GM18873 (cell line): ENCODE results near the gene PPARGC1A.

ENCODE experiments used
- ATAC-seq: cut with Tn5 transposase; IDR thresholded peaks from one replicate; pipeline ENCODE4 v1.9.1; 2021; ENCODE audit warnings: mild to moderate bottlenecking, moderate library complexity, moderate number of reproducible peaks; ENCODE audit not compliant: unreplicated experiment, low FRiP score

Gene PPARGC1A

DNA sequence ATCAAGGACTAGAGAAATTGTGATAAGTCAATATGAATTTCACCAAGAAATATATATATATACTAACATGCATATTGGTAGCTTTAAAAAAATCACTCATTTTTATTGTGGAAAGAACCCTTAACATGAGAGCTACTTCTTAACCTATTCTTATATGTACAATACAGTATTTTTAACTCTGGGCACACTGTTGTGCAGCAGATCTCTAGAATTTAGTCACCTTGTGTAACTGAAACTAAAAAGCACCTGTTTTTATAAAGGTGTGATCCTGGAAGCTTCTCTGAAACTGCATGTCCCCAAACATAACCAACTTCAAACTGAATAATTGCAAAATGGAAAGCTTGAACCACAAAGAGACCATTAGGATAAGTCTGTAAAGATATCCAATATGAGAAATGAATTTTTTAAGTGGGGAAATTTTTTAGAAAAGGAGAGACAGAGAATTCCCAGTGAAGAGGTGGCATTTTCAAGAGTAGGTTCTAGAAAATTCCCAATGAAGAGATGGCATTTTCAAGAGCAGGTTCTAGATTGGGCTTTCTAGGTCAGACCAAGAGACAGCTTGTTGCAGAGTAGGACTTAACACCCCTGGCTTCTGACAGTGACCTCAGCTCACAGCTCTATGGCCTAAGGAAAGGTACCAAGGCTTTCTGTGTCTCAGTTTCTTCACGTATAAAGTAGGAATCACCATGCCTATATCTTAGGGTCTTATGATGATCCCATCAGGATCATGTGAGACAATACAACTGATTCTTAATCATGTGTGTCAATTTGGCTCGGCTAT lies 22.0 kb upstream of the PPARGC1A start:
- no peak for ATAC-seq

DNA sequence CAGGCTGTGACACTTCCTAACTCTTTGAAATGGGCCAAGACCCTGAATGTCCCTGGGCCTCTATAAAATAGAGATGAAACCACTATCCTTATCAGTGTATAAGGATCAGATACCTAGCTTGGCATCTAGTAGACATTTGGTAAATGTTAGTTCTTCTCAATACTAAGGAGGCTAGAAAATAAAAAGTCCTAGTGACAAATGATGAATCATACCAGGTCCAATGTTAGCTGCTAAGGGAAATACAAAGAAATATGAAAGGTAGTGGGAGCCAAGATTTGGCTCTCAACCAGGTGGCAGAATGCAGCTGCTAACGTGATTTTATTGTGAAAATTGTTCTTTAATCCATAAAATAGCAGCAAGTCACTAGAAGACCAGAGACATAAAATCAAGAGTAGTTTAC lies 19.8 kb upstream of the PPARGC1A start:
- ATAC-seq = no peak

DNA sequence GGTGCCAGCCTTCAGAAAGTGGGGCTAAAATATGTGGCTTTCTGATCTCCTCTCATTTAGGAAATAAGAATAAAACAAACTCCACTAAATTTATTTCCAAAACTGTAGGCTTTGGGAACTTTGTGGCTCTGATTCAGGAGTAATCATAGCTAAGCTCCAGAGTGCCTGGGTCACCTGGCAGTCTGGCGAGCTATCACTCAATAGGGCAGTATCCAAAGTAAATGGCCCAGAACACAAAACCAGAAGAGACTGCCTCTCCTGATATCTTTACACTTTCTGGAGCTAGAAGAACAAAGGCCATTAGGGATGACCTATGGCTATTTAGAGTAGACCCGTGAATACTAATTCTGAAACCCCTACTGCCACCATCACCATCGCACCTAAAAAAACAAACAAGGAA lies 17.0 kb upstream of the PPARGC1A start:
- ATAC-seq = no peak

DNA sequence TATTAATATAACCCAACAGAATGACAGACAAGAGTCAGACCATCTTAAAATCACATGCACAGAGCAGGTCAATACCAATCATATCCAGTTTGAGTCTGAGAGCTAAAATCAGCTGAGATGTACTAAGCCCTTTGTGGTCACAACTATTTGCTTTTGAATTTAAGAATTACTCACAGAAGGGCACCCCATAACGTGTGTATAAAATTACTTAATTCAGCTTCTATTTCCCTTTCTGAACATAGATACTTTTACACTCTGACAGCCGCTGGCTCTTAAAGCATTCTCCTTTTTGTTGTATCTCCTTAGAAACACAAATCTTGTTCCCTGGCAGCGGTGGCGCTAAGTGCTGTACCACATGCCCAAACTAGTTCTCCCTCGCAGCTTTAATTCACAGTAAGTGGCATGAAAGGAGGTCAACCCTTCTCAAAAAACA lies 14.8 kb upstream of the PPARGC1A start:
- ATAC-seq = no peak

DNA sequence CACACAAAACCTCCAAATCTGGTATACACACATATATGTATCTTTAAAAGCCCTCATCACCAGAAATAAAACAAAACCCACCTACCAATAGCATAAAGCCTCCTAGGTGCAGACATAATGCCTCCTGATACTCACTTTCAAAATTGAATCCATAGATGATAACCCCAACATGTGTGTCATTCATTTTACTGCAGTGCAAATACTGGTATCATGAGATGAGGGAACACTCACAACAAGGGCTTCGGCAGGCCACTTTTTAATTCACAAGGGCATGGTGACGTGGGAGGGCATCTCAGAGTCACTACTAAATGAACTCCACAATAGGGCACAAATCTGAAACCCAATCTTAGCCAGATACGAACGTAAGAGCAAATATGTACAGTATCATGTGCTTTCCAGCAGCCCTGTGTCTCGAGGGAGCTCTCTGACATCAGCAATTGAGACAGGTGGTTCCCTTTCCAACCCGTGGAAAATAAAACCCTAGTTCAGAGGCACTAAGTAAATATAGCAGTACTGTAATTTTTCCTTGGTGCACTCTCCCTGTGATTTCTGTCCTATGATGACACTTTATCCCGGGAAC lies 14.1 kb upstream of the PPARGC1A start:
- no peak for ATAC-seq

DNA sequence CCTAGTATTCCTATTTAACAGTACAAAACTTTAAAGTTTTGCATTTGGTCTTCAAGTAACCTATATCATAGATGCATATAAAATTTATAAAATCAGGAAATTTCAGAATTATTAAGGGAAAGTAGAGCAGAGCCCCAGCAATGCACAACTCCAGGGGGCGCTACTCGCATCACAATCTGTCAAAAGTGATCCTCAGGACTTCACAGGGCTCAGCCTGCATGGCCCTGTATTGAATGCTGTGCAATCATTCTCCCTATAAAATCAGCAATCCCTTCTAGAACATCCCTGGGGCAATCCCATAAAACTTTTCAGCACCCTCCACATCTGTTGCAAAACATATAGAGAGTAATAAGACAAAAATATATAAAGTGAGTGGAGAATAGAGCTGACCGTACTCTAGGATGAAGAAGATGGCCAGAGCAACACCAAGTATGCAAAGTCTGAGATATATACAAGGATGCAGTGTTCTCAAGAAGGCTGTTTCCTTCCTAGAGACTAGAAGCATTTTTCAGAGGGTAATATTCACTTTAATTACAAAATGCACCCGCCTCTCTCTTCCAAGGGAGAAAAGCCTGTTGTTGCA lies 12.5 kb upstream of the PPARGC1A start:
- no peak for ATAC-seq

DNA sequence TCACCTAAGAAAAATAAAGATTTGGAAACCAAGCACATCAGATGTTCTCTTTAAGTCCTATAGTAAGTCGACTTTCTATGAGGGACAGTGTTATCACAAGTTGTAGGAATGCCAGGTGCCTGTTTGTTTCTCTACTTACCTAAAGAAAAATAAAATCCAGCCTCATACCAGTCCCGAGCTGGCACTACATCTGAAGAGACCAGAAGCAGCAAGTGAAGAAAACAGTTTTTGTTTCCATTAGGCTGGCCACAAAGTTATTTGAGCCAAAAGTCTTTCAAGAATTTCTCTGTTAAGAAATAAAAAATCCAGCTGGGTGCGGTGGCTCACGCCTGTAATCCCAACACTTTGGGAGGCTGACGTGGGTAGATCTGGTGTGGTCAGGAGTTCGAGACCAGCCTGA lies 10.8 kb upstream of the PPARGC1A start:
- no peak for ATAC-seq

DNA sequence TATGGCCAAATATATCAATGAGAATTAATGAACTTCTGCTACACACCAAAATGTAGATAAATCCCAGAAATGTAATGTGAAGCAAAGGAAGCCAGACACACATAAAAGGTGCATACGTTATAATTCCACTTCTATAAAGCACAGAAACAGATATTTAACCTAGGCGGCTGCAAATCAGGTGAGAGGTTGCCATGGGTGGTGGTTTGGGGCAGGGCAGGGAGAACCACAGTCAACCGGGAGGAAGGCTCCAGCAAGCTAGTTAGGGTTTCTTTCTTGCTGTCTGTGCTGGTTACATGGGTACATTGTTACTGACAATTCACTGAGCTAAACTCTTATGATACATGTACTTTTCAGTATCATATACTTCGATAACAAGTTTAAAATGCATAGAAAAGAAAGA lies 9.7 kb upstream of the PPARGC1A start:
- no peak for ATAC-seq

DNA sequence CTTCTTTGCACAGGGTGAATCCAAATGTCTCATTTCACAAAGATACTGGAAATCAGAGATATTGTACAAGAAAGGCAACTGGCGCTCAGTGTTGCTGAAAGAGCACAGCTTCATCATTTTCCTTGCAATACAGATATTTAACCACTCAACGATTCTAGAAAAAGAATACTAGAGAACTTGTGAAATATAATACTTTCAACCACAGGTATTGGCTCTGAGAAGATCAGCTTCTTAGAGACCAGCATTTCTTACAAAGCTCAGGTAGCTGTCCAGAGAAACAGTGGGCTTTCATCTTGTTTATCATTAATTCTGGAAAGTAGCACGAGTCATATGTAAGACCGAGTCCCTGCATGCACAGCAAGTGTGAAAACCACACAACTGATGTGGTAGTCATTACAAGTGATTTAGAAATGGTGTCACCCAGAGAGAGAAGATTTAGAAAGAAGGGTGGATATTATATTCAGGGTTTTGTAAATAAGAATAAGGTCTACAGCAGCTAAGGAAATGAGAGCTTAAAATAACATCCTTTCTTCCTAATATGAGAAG lies 7.8 kb upstream of the PPARGC1A start:
- ATAC-seq = no peak

DNA sequence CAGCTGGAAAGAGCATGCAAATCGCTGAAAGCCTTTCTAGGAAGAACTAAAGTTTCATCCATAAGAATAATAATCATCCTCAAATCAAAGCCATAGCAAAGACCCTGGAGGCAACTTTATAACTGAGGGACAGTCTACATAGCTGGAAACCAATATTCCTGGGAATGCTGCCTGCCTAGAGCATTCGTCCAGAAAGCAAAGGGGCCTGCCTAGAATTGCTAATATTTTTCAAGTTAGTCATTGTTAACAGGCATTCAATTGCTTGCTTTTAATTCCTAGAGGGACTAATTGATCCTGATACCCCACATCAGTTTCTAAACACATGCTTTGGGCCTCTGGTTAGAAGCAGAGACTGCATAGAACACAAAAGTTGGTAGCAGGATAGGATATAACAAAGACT lies 4.2 kb upstream of the PPARGC1A start:
- ATAC-seq = no peak

DNA sequence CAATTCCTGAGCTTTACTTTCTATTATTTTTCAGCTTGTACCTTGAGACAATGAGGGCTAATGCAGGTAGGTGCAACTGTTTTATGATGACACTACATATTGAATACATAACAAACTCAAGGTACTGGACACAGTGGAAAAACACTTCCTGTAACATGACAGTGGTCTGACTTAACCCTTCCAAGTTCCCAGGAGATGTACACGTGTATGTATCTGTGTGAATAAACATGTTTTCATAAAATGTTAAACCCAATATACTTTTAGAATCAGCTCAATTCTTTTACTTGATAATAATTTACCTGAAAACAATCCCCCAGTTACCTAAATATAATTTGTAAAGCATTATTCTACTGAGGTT lies 1.2 kb upstream of the PPARGC1A start:
- no peak for ATAC-seq

DNA sequence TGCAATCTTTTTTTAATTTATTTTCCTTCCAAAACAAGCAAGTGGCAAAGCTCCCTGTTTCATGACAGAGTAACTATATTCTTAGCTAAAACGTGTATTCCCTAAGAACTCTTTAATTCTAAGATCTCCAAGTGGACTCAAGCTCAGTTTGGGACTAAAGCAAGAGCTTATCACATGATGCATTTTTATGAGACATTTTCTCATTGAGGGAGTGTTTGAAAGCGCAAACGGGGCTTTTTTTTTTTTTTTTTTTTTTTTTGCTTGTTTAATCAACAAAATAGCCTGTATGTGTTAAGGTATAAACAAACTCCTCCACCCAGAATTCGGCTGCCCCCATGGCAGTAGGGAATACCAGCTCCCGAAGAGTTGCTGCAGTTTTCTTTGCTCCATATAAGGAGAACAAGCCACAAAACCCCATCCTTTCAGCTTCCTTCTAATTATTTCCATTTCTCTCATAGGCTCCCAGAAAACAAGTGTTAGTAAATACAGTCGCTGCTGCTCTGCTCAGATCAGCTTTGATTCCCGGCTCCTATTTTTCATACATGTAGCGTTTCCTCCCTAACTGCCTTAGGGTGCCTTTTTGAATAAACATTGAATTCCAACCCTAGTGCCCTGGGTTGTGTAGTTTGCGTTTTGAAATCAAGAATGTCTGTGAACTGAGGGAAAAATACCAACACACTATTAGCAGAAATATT lies 669 bp upstream of the PPARGC1A start:
- no peak for ATAC-seq

DNA sequence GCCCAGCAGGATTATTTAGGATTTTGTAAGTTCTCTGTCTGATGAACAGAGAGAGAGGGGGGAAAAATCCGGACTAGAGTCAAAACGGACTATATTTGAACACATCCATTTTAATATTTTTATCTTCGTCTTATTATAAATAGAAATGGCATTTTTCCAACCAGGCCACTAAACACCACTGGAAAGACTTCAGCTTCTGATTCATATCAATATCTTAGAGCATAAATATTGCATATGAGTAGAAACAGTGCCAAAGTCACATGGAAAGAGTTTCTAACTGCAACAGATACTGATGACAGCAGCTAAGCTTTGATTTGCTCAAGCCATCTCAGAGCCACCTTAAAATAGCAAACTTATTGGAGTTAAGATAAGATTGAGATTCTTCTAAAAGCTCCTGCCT lies 456 bp downstream of the PPARGC1A start:
- ATAC-seq = no peak

DNA sequence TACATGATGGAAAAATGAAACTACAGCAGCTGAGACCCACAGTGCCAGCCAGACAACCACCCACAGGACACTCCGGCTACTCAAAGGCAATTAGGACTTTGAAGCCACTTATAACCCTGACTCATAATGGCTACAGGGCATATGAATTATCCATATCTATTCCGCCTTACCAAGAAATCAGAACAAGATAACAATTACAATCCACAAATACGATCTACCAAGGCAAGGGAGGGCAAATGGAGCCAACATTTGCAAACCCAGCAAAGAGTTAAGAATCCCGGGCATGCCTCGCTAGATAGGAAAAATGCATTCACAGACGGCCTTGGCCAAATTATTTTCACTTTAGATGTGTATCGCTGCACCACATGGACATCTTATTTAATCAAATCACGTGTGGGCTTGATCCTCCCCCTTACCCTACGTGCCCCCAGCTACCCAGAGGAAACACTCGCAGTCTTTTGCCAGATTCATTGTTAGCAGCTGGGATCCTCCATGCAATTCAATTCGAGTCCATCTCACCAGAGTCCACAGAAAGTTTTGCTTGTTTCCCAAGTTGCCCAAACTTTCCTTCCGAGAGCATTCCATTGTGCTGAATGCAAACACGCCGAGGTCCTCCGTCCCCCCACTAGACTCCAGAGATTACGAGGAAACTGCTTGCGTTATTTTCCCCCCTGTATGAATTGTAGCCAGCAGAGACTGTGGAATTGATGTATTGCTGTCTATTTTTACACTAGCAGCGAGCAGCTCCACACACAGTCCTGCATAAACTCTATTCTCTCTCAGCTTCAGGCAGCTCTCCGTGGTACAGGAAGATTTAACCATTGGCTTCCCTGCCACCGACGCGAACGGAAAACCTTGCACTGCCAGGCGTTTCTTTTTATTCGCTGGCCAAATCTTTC lies 1.2 kb downstream of the PPARGC1A start:
- no peak for ATAC-seq

DNA sequence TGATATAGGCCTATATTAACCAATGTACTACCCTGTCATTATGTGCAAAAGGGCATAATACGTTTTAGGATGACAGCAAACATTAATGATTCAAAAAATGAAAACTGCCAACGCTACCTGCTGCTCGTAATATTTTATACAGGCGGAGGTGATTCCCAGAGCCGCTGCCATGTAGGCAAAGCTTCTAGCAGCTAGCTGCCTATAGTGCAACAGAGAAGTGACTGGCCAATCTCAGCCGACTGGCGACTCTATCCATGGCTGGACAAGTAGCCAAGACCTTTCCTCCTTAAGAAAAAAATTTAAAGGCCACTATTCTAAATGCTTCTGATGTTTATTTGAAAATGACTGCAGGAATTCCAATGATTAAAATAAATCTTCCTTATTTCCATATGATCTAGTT lies 1.9 kb downstream of the PPARGC1A start:
- no peak for ATAC-seq

DNA sequence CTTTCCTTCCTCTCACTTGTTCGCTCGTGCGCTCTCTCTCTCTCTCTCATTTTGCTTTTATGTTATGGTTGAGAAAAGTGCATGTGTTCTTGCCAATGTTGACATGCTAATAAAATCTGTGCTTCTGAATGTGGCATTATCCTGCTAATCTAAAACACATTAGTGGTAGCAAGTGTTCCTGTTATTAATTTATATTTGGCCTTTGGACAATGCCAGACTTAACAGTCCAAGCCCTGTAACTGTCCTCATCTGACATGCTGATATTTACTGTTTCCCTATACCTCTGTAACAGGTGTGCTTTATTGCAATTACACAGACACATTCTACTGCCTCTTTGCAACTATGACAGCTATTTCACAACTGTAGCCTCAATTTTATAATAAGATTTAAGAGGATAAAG lies 2.7 kb downstream of the PPARGC1A start:
- no peak for ATAC-seq

DNA sequence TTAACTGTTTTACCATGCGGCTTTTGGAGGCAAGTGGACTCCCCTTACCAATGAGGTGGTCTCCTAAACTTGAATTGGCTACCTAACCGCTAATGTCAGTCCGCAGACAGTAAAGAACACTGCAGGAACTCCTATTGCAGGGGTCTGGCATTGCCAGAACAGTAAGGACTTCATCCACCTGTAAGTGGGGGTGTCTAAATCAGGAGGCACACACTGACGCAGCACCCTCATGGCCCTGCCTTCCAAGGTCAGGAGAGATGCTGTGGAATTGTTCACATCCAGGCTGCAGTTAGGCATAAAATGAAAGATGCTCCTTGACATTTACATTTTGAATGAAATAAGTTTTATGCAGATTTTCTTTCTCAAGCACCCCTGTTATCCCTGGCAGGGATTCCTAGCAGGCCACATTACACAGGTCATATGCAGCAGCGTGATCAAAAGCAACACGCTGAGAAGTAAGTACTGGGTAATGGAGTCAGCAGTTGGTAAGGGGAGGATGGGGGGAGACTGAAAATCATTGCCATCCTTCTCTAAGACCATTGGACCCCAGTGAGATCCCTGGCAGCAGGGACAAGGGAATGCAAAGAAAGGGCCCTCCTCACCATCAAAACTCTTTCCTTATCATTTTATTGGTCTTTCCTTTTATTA lies 3.8 kb downstream of the PPARGC1A start:
- no peak for ATAC-seq

DNA sequence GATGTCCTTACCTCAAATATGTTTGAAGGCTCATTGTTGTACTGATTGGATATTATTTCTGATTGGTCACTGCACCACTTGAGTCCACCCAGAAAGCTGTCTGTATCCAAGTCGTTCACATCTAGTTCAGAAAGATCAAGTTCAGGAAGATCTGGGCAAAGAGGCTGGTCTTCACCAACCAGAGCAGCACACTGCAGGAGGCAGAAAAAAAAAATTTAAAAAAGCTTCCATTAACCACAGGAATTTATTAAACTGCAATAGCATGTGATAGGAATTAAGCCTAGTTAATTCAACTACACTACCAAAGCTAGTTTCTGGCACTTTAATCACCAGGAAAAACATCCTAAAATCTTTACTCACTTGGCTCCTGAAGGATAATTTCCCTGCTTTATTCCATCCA lies 5.1 kb downstream of the PPARGC1A start:
- ATAC-seq = no peak

DNA sequence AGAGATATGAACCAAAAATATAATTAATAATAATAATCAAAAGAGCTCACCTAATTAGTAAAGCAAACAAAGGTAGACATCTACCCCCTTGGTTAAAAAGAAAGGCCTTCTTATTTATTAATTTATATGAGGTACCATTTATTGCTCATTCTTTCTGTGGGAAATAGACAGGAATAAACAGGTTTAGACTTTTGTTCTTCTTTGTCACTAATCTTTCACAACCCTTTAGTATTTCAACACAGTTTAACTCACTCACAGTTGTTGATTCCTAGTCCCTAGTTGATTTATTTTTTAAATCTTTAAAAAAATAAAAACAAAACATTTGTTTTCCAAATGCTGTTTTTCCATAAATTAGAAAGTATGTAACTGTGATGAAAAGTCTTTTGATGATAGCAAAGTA lies 5.6 kb downstream of the PPARGC1A start:
- ATAC-seq = no peak
